ENCODE data around the gene CNIH3.

DNA sequence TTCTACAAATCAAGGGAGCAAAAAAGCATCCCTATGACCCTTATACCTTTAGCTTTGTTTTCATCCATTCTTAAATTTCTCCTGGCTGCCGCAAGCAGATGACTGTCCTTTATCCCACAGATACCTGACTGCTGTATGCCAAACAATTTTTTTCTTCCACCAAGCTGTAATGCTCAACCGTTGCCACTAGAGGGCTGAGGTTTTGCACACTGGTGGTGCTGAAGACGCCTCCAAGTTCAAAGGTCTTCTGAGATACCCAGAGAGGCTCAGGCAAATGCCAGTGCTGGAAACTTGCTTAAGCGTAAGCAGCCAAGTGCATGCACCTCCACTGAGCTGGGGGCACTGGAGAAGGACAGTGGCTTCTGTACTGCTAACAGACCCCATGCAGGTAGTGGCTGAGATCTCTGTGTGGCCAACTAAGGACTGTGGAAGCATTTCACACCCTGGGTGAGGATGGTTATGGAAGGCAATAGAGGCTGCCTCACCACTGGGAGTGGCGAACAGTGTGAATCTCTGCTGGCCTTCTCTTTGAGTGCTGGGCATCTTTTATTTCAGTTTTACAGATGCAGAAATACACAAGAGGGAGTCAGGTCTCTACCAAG, 28.5 kb downstream of the CNIH3 start:
- TF ChIP-seq, protein P1, sequence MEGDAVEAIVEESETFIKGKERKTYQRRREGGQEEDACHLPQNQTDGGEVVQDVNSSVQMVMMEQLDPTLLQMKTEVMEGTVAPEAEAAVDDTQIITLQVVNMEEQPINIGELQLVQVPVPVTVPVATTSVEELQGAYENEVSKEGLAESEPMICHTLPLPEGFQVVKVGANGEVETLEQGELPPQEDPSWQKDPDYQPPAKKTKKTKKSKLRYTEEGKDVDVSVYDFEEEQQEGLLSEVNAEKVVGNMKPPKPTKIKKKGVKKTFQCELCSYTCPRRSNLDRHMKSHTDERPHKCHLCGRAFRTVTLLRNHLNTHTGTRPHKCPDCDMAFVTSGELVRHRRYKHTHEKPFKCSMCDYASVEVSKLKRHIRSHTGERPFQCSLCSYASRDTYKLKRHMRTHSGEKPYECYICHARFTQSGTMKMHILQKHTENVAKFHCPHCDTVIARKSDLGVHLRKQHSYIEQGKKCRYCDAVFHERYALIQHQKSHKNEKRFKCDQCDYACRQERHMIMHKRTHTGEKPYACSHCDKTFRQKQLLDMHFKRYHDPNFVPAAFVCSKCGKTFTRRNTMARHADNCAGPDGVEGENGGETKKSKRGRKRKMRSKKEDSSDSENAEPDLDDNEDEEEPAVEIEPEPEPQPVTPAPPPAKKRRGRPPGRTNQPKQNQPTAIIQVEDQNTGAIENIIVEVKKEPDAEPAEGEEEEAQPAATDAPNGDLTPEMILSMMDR (IDR thresholded peaks at IDR 0.05), result peak; percentile 60 to 65 (median 62)
- TF ChIP-seq POLR2A (IDR thresholded peaks at IDR 0.05), result no peak

All from uterus (tissue), 2 donors.